SKM-1 treated with dmso at 0.1 percent for 144 hours (cell line): ENCODE results near the gene TUBB2A.

ENCODE experiments used
- DNase-seq: peaks from one replicate; lab custom pipeline; 2025; ENCODE audit not compliant: unreplicated experiment; lab: John Stamatoyannopoulos, UW

TUBB2A gene

GRCh38 chr6:3124667-3125066 is 32.7 kb downstream of the TUBB2A start:
- no peak for DNase-seq

- no peak for DNase-seq
These were observed 34.5 kb downstream of the TUBB2A start for GRCh38 chr6:3122823-3123182.

GRCh38 chr6:3120765-3121089 is 36.6 kb downstream of the TUBB2A start:
- no peak for DNase-seq

- DNase-seq, result peak; percentile 17
These were observed 38.2 kb downstream of the TUBB2A start for GRCh38 chr6:3119040-3119723.

GRCh38 chr6:3118353-3119039 is 38.8 kb downstream of the TUBB2A start, which contains the start of gene BPHL:
Gene BPHL (plus strand): TSS chr6:3118711. CDS start chr6:3118741, 30 bp downstream.
- peak; percentile 85 for DNase-seq

- no peak for DNase-seq
These were observed 39.4 kb downstream of the TUBB2A start for GRCh38 chr6:3117912-3118352.

- no peak for DNase-seq
These were observed 43.0 kb downstream of the TUBB2A start for GRCh38 chr6:3114377-3114776.

- DNase-seq, result no peak
These were observed 47.6 kb downstream of the TUBB2A start for GRCh38 chr6:3109761-3110160.

- DNase-seq, result no peak
These were observed 48.5 kb downstream of the TUBB2A start for GRCh38 chr6:3108746-3109414.
